HepG2 (cell line): ENCODE data around the gene ZFP36L2. TPM values are rescaled to one million over a fixed set of nuclear protein-coding genes. Genes with fewer than 3 reads are reported as not detected.
A peak's percentile ranks its signal among the peaks of the same experiment; 100 is the strongest.

Experiments
- ATAD3A ChIP-seq: sonication (generic); formaldehyde crosslinking; IDR thresholded peaks from 2 replicates; pipeline ENCODE4 v1.4.0; 2020; ENCODE audit warnings: missing genetic modification reagents
- CREM ChIP-seq, 2 experiments: sonication (generic) in 1 of 2; formaldehyde crosslinking in 1 of 2; IDR thresholded peaks; 2 replicates each; pipeline versions ENCODE4 v1.4.0 to v1.6.1; 2016 to 2020; ENCODE audit warnings: antibody characterized with exemption in 1 of 2, mild to moderate bottlenecking in 1 of 2, missing genetic modification reagents in 1 of 2
- DNMT3B ChIP-seq: conservative IDR thresholded peaks from 2 replicates; pipeline ENCODE4 v1.6.1; 2016; ENCODE audit warnings: missing biosample characterization, control low read depth
- GPN1 ChIP-seq: sonication (generic); formaldehyde crosslinking; IDR thresholded peaks from 2 replicates; pipeline ENCODE4 v1.5.1; 2020; ENCODE audit warnings: missing genetic modification reagents, borderline replicate concordance
- KLF6 ChIP-seq: IDR thresholded peaks from 2 replicates; pipeline ENCODE4 v1.8.0; 2016; ENCODE audit warnings: missing biosample characterization, missing genetic modification reagents
- MEF2D ChIP-seq: sonication (generic); formaldehyde crosslinking; IDR thresholded peaks from 2 replicates; pipeline ENCODE4 v1.5.1; 2020; ENCODE audit warnings: mild to moderate bottlenecking, missing genetic modification reagents
- ZFP36L1 ChIP-seq: sonication (generic); formaldehyde crosslinking; IDR thresholded peaks from 2 replicates; pipeline ENCODE4 v1.8.0; 2022; ENCODE audit warnings: mild to moderate bottlenecking, missing genetic modification reagents, moderate library complexity
- ZFP37 ChIP-seq: sonication (generic); formaldehyde crosslinking; IDR thresholded peaks from 2 replicates; pipeline ENCODE4 v1.4.0; 2020; ENCODE audit warnings: missing genetic modification reagents, borderline replicate concordance
- ZNF33A ChIP-seq: sonication (generic); formaldehyde crosslinking; IDR thresholded peaks from 2 replicates; pipeline ENCODE4 v1.5.1; 2020; ENCODE audit warnings: missing genetic modification reagents, mild to moderate bottlenecking, moderate library complexity, borderline replicate concordance
- ZNF557 ChIP-seq: sonication (generic); formaldehyde crosslinking; IDR thresholded peaks from 2 replicates; pipeline ENCODE4 v1.4.0; 2020; ENCODE audit warnings: missing genetic modification reagents
- ZNF567 ChIP-seq: sonication (generic); formaldehyde crosslinking; IDR thresholded peaks from 2 replicates; pipeline ENCODE4 v1.8.1; 2023; ENCODE audit warnings: mild to moderate bottlenecking, missing genetic modification reagents, borderline replicate concordance
- ZNF614 ChIP-seq: IDR thresholded peaks from 2 replicates; pipeline ENCODE4 v1.6.1; 2018; ENCODE audit warnings: missing biosample characterization, missing genetic modification reagents, inconsistent platforms, borderline replicate concordance
- ZNF672 ChIP-seq: sonication (generic); formaldehyde crosslinking; IDR thresholded peaks from 2 replicates; pipeline ENCODE4 v1.8.1; 2022; ENCODE audit warnings: missing genetic modification reagents
- ZNF772 ChIP-seq: sonication (generic); formaldehyde crosslinking; IDR thresholded peaks from 2 replicates; pipeline ENCODE4 v1.5.0; 2020; ENCODE audit warnings: mild to moderate bottlenecking, missing genetic modification reagents
- ZNF780A ChIP-seq: sonication (generic); formaldehyde crosslinking; IDR thresholded peaks from 2 replicates; pipeline ENCODE4 v1.8.0; 2022; ENCODE audit warnings: mild to moderate bottlenecking, missing genetic modification reagents, moderate library complexity
- ZNF781 ChIP-seq: sonication (generic); formaldehyde crosslinking; IDR thresholded peaks from 2 replicates; pipeline ENCODE4 v1.5.1; 2020; ENCODE audit warnings: borderline replicate concordance, mild to moderate bottlenecking, missing genetic modification reagents; ENCODE audit errors: not compliant biosample characterization
- polyA plus RNA-seq, 8 experiments: library from polyadenylated mRNA; depleted of rRNA in 3 of 8; stranded (reverse) in 7 of 8; unstranded in 1 of 8; fragments of >200 nt; fragmentation: Illumina TruSeq in 4 of 8; extraction: Trizol in 4 of 8; gene quantifications; 2 replicates each; pipeline versions ENCODE4 v1.2.1 to v1.2.3, GENCODE V29; 2011 to 2016; ENCODE audit warnings: low read depth in 4 of 8, missing spikeins in 1 of 8, mixed read lengths in 1 of 8; ENCODE audit not compliant: insufficient read depth in 1 of 8
- total RNA-seq, 5 experiments: library from RNA; depleted of rRNA; stranded (reverse); fragments of >200 nt; fragmentation: Illumina TruSeq; extraction: Trizol; gene quantifications; 2 replicates each; pipeline ENCODE4 v1.2.3, GENCODE V29; 2016; ENCODE audit warnings: low read depth in 1 of 5
- TF ChIP-seq, protein P1 (sequence below): sonication (generic); formaldehyde crosslinking; IDR thresholded peaks from 2 replicates; pipeline ENCODE4 v1.5.1; 2020; ENCODE audit warnings: missing genetic modification reagents, mild to moderate bottlenecking, borderline replicate concordance
- TF ChIP-seq, protein P2 (sequence below): sonication (generic); formaldehyde crosslinking; IDR thresholded peaks from 2 replicates; pipeline ENCODE4 v1.4.0; 2020; ENCODE audit warnings: missing genetic modification reagents
- TF ChIP-seq, protein P3 (sequence below): IDR thresholded peaks from 2 replicates; pipeline ENCODE4 v1.6.1; 2016; ENCODE audit warnings: missing genetic modification reagents, missing compliant biosample characterization
- TF ChIP-seq, protein P4 (sequence below): sonication (generic); formaldehyde crosslinking; IDR thresholded peaks from 2 replicates; pipeline ENCODE4 v1.4.0; 2020; ENCODE audit warnings: low read depth, mild to moderate bottlenecking, missing genetic modification reagents
- TF ChIP-seq, protein P5 (sequence below): sonication (generic); formaldehyde crosslinking; IDR thresholded peaks from 2 replicates; pipeline ENCODE4 v1.8.0; 2022; ENCODE audit warnings: mild to moderate bottlenecking, missing genetic modification reagents, moderate library complexity
- TF ChIP-seq, protein P6 (sequence below): sonication (generic); formaldehyde crosslinking; IDR thresholded peaks from 2 replicates; pipeline ENCODE4 v1.4.0; 2020; ENCODE audit warnings: mild to moderate bottlenecking, low read depth, missing genetic modification reagents

ZFP36L2 gene
- total and polyA plus RNA-seq, 2 of the 13 experiments (the other 11 are each of a cell fraction or from before 2014, with no cell fraction given): 11.2 to 21.8 TPM

DNA sequence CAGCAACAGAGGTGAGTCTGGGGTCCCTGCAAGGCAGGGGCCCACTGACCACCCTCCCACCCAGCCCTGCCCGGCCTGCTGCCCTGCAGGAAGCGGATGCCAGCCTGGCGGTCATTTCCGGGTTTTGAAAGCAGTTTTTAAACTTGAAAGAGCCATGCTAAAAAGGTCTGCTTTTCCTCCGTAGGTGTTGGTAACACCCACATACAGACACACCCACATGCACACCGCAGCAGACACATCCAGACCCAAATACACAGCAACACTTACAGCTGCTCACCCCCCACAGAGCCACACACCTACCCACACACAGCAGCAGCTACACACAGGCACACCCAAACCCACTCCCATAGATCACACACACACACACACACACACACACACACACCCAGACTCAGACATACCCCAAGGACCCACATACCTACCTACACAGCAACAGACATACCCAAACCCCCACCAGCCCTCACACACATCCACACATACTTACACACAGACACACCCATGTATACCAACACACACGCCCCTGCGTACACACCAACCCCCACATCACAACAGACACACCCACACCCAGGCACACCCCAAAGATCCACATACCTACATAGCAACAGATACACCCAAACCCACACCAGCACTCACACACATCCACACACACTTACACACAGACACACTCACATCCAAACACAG lies 7.6 kb downstream of the ZFP36L2 start (continued):
- TF ChIP-seq, protein P1, sequence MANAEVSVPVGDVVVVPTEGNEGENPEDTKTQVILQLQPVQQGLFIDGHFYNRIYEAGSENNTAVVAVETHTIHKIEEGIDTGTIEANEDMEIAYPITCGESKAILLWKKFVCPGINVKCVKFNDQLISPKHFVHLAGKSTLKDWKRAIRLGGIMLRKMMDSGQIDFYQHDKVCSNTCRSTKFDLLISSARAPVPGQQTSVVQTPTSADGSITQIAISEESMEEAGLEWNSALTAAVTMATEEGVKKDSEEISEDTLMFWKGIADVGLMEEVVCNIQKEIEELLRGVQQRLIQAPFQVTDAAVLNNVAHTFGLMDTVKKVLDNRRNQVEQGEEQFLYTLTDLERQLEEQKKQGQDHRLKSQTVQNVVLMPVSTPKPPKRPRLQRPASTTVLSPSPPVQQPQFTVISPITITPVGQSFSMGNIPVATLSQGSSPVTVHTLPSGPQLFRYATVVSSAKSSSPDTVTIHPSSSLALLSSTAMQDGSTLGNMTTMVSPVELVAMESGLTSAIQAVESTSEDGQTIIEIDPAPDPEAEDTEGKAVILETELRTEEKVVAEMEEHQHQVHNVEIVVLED (CRISPR knock-in tag): no peak
- TF ChIP-seq ZNF772 (CRISPR knock-in tag) (no peak), ATAD3A (CRISPR knock-in tag) (no peak), ZNF672 (CRISPR knock-in tag) (no peak), ZNF781 (CRISPR knock-in tag) (no peak), KLF6 (CRISPR knock-in tag) (no peak), MEF2D (no peak), GPN1 (CRISPR knock-in tag) (no peak), DNMT3B (CRISPR knock-in tag) (0 out of 2 replicates have a peak, but pooled peaks have one; percentile 57), ZNF567 (CRISPR knock-in tag) (peak; percentile 79; the same call in 1 of the 2 replicates), ZNF557 (no peak), CREM (IDR thresholded peaks at IDR 0.05) (no peak), CREM (CRISPR knock-in tag; IDR thresholded peaks at IDR 0.05) (no peak), ZFP37 (no peak), ZFP36L1 (no peak; the same call in 1 of the 2 replicates), ZNF780A (CRISPR knock-in tag) (no peak), ZNF614 (no peak), ZNF33A (no peak)
- TF ChIP-seq, protein P2, sequence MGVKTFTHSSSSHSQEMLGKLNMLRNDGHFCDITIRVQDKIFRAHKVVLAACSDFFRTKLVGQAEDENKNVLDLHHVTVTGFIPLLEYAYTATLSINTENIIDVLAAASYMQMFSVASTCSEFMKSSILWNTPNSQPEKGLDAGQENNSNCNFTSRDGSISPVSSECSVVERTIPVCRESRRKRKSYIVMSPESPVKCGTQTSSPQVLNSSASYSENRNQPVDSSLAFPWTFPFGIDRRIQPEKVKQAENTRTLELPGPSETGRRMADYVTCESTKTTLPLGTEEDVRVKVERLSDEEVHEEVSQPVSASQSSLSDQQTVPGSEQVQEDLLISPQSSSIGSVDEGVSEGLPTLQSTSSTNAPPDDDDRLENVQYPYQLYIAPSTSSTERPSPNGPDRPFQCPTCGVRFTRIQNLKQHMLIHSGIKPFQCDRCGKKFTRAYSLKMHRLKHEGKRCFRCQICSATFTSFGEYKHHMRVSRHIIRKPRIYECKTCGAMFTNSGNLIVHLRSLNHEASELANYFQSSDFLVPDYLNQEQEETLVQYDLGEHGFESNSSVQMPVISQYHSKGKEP: no peak
- TF ChIP-seq, protein P3, sequence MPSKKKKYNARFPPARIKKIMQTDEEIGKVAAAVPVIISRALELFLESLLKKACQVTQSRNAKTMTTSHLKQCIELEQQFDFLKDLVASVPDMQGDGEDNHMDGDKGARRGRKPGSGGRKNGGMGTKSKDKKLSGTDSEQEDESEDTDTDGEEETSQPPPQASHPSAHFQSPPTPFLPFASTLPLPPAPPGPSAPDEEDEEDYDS (CRISPR knock-in tag): no peak
- TF ChIP-seq, protein P4, sequence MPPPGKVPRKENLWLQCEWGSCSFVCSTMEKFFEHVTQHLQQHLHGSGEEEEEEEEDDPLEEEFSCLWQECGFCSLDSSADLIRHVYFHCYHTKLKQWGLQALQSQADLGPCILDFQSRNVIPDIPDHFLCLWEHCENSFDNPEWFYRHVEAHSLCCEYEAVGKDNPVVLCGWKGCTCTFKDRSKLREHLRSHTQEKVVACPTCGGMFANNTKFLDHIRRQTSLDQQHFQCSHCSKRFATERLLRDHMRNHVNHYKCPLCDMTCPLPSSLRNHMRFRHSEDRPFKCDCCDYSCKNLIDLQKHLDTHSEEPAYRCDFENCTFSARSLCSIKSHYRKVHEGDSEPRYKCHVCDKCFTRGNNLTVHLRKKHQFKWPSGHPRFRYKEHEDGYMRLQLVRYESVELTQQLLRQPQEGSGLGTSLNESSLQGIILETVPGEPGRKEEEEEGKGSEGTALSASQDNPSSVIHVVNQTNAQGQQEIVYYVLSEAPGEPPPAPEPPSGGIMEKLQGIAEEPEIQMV (CRISPR knock-in tag): no peak
- TF ChIP-seq, protein P5, sequence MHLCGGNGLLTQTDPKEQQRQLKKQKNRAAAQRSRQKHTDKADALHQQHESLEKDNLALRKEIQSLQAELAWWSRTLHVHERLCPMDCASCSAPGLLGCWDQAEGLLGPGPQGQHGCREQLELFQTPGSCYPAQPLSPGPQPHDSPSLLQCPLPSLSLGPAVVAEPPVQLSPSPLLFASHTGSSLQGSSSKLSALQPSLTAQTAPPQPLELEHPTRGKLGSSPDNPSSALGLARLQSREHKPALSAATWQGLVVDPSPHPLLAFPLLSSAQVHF (CRISPR knock-in tag): no peak
- TF ChIP-seq, protein P6, sequence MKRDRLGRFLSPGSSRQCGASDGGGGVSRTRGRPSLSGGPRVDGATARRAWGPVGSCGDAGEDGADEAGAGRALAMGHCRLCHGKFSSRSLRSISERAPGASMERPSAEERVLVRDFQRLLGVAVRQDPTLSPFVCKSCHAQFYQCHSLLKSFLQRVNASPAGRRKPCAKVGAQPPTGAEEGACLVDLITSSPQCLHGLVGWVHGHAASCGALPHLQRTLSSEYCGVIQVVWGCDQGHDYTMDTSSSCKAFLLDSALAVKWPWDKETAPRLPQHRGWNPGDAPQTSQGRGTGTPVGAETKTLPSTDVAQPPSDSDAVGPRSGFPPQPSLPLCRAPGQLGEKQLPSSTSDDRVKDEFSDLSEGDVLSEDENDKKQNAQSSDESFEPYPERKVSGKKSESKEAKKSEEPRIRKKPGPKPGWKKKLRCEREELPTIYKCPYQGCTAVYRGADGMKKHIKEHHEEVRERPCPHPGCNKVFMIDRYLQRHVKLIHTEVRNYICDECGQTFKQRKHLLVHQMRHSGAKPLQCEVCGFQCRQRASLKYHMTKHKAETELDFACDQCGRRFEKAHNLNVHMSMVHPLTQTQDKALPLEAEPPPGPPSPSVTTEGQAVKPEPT (CRISPR knock-in tag): no peak
